Central memory CD4-positive, alpha-beta T cell (primary cell): Measurements from ENCODE around the gene RTTN.
"Not testable (repeated sequence)": the region's sequence is repeated elsewhere in the genome, so short reads cannot be mapped to it uniquely, and the experiment has no call there.

ENCODE experiments used
- DNase-seq: peaks from one replicate; pipeline ENCODE4 v3.0.0; 2022

RTTN gene

DNA sequence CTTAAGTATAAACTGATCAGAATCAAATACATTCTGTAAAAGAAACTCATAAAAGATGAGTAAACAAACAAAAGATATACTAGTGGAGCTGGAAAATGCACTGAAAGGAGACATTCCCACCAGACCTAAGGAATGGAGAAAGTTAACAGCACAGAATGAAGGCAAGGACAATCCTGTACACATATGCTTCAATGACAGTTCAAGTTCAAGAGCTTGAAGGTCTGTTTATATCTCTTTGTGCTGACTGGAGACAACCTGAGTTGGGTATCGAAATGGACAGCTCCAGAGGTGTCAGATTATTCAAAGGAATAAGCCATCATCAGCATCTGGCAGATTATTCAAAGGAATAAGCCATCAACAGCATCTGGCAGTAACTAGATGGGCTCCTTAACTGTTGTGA is 184.0 kb downstream of the RTTN start:
- DNase-seq: no peak

DNA sequence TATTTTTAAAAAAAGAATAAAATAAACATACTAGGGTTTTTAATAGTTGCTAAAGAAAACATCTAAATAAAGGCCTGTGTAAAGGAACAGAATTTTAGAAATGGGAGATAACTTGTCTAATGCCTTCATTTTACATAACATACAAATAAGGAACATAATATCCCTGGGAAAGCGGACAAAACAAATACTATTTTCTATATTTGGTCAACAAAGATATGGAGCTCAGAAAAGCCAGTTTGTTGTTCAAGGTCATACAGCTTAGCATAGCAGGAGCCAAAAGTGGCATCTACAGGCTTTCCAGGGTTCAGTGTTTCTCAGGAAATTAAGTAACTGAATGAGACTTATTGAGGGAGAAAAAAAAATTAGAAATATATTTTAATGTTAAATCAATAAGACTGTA is 184.4 kb downstream of the RTTN start:
- DNase-seq: no peak

DNA sequence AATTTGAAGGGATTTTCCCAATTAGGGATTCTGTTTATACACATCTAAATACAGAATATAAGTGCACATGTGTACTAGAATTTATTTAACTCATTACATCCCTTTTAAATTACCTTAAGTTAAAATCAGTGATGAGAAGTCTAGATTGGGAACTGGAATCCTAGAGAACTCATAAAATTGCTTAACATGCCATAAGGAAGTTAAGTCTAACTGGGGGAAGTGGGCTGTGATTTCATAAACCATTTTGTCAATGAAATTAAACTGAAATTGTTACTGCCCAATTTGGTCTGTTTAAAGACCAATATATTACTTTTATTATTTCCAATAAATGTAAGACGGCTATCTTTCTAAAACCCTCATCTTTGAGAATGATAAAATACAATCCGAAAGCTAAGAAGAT is 185.5 kb downstream of the RTTN start:
- DNase-seq: no peak

DNA sequence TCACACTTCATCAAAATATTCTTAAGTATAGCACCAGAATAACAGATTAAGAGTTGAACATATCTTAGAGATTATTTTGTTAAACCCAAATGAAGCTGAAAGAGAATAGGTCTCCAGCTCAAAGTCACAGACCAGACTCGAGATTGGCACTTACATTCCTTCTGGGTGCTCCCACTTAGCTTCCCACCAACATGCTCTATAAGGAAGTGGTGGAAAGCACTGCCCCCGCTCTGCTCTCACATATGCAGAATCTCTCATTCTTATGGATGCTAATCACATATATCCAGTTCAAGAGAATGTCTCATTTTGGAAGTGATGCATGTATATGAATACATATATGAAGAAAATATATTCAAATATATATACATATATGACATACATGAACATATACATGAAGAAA is 186.4 kb downstream of the RTTN start:
- no peak for DNase-seq

DNA sequence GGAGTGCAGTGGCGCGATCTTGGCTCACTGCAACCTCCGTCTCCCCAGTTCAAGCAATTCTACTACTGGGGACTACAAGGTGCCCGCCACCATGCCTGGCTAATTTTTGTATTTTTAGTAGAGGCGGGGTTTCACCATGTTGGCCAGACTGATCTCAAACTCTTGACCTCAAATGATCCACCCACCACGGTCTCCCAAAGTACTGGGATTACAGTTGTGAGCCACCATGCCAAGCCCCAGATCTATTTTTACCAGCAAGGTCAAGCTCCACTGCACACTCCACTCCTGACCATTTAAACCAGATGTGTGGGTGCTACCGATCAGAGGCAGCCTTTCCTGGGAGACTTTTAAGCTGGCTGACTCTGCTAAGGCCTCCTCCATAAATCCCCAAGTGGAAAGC is 190.4 kb downstream of the RTTN start:
- no peak for DNase-seq

DNA sequence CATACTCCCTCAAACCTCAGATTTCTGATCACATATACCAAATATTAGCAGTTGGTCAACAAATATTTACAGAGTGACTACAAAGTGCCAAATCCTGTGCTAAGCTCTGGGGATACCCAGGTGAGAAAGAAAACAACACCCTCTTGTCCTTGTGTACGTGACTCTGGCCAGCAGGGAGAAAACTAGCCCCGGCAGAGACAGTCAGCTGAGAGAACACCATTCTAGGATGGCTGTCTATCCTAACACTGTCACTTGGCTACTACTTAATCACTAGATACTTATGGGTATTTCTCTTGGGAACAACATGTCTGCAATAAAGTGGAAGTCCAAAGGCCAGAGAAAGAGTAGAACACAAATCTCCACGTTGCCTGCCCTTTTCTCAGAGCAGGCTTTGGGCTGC is 199.9 kb downstream of the RTTN start:
- DNase-seq: no peak

DNA sequence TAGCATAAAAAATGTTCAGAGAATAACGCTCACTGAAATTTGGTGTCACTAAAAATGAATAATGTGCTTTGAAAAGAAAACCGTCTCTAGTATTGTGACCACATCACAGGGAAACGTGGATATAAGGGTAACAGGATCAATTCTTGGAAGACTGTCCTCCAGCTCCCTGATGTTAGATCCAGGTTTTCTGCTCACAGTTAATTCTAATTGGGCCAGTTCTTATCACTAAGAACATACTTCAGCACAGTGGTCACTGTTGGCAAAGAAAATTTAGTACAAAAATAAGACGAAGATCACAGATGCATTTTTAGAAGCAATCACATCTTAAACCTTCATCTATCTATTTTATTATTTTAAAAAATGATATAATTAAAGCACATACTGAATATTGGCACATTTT is 200.8 kb downstream of the RTTN start:
- no peak for DNase-seq

DNA sequence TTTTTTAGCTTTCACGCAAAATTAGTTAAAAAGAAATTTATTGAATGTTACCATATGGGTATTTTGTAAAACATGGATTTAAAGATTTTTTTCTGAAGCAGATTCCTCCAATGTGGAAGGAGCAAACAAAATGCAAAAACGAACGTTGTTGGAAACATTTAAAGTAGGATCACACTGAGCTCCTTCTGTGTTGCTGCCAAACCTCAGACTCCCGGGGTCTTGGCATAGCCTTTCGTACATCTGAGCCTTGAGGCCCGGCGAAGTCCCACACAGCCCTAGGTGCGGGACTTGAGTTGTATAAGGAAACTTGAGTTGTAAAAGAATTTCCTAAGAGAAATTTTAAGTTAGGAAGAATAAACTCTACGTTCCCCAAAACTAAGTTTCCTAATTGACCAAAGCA is 205.8 kb downstream of the RTTN start:
- no peak for DNase-seq

DNA sequence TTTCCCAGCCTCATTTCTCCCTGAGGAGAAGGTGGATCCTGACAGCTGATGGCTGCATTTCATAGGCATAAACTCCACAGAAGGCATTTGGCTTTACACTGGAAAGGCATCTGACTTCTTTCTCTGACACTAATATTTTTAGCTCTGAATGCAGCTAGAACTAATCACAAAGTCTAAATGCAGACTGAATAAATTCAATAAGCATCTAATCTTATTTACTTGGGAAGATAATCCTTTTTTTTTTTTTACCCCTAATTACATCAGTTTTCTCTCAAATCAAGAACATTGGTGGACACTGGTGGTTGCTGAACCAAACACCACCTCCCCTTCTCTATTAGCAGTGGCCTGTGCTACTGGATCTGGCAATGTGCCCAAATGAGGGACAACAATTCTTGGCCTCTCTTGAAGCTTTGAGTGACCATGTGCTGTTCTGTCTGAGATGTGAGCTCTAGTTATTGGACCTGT is 206.9 kb downstream of the RTTN start:
- DNase-seq: no peak

DNA sequence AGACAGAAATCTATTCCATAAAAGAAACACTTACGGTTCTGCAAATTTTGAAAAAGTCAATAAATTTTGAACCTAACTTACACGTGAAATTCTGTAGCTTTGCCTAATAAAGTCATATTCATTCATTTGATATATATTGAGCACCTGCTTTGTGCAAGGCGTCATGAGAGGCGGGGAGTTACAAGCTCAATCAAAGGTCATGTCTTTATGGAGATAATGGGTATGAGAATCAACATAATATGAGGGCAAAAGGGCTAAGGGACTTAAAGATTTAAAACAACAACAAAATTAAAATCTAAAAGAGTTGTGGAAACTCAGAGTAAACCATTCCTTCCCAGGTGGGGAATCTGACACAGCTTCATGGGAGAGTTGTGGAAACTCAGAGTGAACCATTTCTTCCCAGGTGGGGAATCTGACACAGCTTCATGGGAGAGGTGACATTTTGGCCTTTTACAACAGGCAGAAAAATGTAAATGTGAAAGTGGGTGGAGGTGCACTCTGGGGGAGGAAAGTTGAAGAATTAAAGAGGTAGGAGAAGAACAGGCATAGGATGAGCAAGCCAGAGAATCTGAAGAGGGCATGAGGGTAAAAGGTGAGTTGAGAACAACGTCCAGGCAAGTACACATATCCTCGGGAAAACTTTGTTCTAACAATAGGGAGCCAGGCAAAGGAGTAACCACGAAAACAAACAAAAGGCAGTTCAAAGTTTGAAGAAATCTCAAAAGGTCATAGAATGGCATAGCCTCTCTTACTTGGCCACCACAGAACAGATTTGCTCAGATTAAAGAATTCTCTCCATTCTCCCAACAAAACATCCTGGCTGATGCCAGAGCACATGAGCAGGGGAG is 208.3 kb downstream of the RTTN start:
- DNase-seq: no peak

DNA sequence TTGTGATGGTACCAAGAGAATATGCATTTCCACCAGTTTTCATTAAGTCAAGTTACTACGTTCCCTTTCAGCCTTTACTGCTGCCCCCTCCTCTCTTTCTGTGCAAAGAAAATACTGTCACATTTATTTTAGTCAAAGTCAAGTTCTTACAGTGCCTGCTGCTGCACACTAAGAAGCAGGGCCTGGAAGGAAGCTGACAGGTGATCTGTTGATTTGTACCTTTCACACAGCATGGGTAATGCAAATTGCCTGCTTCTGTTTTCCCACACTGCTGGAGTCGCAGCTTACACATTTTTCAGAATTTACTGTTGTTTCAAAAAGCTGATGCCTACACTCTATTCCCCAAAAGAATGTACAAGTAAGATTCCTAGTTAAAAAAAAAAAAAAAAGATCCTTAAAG is 209.1 kb downstream of the RTTN start:
- no peak for DNase-seq

DNA sequence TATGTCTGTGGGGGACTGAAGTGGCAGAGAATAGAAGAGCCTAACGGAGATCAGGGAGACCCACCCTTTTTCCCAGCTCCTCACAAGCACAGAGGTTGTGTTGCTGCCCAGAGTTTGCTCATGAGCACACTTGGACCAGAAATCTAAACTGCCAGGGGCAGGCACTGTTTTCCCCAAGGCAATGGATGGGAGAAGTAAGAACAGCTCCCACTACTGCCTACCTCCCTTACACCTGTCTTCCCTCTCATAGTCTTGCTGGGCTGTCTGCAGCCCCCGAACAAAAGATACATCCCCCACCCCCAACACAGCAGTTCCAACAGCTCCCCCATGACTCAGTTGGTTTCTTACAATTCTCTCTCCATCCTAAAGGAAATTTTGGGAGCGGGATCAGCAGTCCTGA is 209.7 kb downstream of the RTTN start:
- DNase-seq: no peak

DNA sequence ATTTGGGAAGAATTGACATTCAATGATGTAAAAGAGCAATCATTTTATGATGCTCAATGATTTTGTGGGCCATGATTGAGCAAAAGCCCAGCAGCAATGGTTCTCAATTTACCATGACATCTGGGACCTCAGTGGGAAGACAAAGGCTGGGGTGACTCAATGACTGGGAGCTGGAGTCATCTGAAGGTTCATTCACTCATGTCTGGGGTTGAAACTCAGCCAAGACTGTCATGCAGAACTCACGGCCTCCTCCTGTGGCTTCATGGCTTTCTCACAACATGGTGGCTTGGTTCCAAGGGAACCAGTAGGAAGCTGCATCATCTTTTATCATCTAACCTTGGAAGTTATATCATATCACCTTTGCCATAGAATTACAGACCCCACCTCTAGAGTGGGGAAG is 212.7 kb downstream of the RTTN start:
- DNase-seq: no peak

DNA sequence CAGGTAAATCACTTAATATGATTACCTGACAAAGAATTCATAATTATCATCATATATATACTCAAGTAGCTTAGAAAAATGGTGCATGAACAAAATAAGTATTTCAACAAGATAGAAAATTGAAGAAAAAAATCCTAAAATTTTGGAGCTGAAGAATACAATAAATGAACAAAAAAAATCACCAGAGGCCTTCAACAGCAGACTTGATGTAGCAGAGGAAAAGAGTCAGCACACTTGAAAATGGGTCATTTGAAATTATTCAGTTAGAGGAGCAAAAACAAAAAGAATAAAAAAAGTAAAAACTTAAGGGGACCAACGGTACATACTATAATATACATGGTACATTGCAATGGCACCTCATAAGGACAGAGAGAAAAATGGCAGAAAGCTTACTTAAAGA is 217.6 kb downstream of the RTTN start:
- no peak for DNase-seq

DNA sequence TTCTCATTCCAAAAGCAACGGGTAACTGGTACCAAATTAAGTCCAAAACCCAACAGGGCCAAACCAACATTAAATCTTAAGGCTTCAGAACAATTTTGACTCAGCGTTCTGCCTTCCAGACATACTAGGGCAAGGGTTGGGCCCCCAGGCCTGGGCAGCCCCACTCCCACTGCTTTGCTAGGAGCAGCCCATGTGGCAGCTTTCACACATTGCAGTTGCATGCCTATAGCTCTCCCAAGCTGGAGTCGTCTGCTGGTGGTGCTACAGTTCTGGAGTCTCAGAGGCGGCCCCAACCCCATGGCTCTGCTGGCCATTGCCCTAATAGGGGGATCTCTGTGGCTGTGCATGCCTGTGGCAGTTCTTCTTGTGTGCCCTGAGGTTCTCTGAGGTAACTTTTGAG is 220.2 kb downstream of the RTTN start:
- no peak for DNase-seq

DNA sequence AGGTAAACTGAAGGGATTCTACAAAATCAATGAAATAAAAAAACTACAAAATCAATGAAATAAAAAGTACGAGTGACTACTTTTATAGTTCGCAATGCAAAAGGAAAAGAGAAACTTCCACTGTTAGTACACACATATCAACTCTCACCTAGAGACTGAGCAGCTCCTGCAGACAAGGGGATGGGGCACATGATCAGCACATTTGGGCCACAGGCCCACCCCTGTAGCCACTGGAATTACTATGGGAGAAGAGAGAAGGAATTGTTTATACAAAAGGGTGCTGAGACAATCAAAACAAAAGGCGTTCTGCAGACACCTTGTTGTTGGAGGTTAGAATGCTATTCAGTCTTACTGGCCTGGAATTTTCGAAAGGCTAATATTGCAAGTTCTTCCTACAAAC is 223.1 kb downstream of the RTTN start:
- DNase-seq: no peak

DNA sequence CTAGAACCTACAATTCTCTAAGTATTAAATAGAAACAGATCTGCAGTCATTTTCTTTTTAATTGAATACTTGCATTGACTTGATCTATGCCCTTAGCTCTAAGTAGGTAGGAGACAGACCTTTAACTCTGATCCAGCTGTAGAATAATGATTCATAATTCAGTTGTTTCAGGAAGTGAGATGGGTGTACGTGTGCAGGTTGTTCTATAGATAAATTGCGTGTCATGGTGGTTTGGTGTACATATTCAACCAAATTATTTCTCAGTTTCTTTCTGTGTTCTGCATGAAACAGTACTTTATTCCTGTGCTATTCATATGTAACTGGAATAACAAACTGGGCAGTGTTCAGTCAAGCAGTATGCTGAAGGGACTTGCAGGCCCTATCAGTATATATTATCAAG is 223.5 kb downstream of the RTTN start:
- DNase-seq: no peak

DNA sequence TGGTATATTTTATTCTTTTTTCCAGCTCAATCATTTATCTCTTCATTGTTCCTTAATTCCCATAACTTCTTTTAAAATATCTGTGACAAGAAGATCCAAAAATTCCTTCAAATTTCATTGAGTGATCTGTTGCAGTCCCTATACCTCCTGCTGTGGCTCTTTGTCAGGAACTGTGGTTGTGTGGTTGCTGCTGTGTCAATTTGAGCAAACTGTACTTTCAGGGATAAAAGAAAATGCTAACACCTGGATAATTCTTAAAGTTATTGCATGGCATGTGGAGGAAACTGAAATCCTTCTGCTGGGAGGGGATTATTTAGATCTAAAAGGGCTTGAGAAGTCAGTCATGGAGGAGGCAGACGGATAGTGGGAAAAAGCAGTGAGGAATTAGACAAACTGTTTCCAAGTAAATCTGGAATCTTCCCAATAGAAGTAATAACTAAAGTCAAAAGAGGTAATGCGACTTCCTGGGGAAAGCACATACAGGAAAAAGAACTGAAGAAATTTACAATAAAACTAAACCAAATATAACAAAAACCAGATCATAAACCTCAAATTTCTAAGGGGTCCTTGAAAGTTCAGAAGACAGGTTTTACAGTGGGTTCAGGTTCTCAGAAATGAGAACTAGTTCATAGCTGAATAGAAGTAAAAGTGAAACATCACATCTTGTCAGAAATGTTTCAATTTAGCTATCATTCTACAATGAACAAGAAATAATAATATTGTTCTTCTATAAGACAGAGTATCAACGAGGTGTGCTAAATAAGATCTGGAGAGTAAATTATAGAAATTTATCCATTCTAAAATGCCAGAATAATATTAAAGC is 224.3 kb downstream of the RTTN start:
- no peak for DNase-seq

DNA sequence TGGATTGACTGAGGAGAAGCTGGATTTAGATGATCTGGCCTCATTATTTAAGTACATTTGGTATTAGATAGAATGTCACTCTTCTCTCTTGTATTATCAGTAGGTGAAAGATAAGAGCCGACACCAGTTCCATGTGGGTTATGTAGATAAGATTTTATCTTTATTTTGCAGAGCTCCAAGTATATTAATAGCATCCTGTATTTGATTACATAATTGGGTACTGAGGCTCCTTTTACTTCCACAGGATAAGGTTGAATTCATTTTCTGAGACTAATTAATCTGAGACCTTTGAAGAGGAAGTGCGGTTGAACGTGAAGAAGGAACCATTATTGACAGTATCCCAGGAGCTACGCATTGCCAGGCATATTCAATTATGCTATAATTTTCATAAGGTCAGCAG is 225.0 kb downstream of the RTTN start:
- DNase-seq: no peak

DNA sequence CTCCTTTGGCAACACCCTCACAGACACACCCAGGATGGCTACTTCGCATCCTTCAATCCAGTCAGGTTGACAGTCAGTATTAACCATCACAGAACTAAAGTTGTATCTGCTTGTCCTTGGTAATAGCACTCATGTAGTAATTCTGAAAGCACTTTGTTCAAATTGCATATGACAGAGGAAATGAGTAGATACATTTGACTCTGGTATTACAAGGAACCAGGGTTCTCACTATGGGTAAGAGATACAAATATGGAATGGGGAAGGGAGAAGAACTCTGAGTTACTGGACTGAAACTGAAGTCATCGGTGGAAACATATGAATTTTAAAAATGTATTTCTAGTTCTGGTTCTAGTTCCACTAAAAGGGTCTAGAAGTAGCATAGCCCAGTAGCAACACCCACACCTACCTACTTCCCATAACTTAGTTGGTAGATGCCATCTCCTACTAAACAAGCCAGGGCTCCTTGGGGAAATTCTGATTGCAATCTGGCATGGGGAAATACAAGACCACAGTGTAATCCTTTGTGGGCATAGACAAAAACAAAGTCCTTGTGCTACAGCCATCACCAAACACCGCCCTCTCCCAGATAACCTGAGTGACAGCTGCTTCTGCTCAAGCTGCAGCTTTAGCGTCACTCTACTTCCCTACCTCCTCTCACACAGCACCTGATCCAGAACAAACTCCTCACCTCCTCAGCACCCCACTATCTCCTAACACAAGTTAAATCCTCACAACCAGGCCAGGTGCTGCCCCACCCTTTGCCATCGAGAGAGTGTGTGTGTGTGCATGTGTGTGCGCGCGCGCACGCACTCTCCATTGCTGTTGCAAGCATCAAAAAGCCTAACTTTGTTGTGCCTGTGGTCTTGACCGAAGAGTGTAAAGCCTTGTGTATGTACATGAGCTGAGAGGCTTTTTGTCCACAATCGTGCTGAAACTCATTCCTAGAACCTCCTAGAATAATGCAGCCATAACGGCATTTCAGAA is 226.5 kb downstream of the RTTN start:
- DNase-seq: no peak

DNA sequence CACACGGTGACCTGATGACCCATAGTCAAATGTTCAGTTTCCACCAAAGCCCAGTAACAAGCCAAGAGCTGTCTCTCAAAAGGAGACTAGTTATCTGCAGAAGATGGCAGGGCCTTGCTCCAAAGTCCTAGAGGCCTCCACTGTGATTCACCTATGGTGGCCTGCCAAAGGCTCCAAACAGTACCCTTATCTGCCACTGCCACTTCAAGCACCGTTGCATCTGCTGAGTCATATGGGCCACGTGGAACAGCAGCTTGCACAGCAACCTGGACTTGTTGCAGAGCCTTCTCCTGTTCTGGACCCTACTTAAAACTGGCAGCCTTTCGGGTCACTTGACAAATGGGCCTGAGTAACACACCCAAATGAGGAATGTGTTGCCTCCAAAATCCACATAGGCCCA is 230.2 kb downstream of the RTTN start:
- not testable (repeated sequence) for DNase-seq

DNA sequence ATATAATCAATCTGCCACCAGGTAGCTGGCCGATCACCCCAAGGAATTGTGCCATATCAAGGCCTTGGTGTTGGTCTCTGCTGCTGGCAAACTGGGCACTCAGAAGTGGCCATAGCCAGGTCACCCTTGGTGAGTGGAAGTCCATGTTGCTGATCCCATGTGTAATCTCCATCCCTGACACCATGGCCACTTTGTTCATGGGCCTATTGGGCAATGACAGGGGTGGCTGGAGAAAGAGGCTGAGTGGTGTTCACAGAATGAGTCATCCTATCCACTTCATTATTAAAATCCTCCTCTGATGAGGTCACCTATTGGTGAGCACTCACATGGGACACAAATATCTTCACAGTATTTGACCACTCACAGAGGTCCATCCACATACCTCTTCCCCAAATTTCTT is 231.1 kb downstream of the RTTN start:
- DNase-seq: no peak

DNA sequence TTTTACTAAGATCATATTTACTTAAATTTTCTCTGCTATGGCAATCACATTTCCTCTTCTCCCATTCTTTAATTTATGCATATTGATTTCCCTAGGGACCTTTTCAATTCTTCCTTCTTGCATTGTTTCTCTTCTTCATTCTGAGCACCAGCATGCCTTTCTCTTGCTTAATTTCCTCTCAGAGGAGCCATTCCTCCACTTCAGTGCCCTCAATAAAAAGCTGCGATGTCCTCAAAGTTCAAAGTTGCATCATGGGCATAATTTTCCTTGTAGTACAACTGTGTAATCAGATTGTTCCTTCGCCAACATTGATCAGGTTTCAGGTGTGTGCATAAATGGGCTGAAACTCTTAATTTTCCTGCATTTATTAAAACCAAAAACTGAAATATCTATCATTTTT is 236.0 kb downstream of the RTTN start:
- DNase-seq: no peak
